NCI-H187 (cell line): ENCODE measurements around the gene TMEM170A.
A peak's percentile ranks its signal among the peaks of the same experiment; 100 is the strongest.
"Not testable (repeated sequence)": the region's sequence is repeated elsewhere in the genome, so short reads cannot be mapped to it uniquely, and the experiment has no call there.

Experiments used
- DNase-seq, 2 experiments: peaks; one replicate each; lab custom pipeline; 2025; lab: John Stamatoyannopoulos, UW

The TMEM170A gene

GRCh38 chr16:75452464-75453190, 11.9 kb downstream of the TMEM170A start:
- DNase-seq: no peak

- no peak for DNase-seq
These were observed 18.1 kb downstream of the TMEM170A start for GRCh38 chr16:75446416-75446815.

GRCh38 chr16:75445298-75445697, 19.2 kb downstream of the TMEM170A start:
- no peak for DNase-seq

- no peak for DNase-seq
These were observed 21.2 kb downstream of the TMEM170A start for GRCh38 chr16:75443298-75443697.

DNA sequence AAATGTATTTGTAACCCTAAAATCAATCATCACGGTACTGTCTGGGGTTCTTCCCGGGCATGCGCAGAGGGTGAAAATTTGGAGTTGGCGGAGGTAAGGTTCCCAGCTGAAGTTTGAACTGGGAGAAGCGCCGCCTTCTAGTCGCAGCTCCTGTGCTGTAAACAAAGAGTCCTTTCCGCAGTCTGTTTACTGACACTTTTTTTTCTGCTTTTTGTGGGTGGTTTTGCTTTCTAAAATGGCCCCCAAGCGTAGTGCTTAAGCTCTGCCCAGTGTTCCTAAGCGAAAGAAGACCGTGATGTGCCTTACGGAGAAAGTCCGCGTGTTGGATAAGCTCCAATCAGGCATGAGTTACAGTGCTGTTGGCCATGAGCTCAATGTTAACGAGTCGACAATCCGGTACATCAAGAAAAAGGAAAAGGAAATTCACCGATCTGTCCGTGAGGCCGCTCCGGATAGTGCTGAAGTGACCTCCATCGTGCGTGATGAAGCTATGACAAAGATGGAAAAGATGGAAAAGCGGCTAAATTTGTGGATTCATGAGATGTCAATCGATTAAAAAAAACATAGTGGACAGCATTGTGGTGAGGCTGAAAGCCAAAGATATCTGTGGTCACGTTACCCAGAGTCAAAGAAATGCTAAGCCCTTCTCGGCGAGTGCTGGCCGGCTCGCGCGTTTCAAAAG, 30.6 kb downstream of the TMEM170A start:
- peak in 1 of 2 experiments; percentile 69 for DNase-seq

GRCh38 chr16:75432828-75433731, 31.4 kb downstream of the TMEM170A start, which contains the start of gene CFDP1:
CFDP1 (minus strand) TSS chr16:75433503; CDS start chr16:75433352, 151 bp downstream.
- DNase-seq: peak; percentile 62 to 69

DNA sequence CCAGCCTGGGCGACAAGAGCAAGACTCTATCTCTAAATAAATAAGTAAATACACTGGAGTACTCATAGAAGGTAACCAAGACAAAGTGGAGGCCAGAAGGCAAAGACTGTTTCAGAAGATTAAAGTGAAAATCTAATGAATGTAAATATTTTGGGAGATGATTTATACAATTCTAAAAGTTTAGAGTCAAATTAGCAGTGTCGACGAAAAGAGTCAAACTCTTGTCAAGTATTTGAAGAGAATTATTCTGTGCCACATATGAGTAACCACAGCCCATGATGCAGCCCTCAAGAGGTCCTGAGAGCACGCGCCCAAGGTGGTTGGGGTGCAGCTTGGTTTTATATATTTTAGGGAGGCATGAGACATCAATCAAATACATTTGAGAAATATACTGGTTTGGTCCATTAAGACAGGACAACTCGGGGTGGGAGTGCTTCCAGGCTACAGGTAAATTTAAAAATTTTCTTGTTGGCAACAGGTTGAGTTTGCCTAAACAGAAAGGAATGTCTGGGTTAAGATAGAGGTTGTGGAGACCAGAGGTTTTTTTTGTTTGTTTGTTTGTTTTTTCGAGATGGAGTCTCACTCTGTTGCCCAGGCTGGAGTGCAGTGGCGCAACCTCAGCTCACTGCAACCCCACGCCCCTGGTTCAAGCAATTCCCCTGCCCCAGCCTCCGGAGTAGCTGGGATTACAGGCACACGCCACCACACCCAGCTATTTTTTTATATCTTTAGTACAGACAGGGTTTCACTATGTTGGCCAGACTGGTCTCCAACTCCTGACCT, 34.7 kb downstream of the TMEM170A start:
- DNase-seq: no peak

- DNase-seq: not testable (repeated sequence)
These were observed 38.0 kb downstream of the TMEM170A start for GRCh38 chr16:75426524-75426923.

DNA sequence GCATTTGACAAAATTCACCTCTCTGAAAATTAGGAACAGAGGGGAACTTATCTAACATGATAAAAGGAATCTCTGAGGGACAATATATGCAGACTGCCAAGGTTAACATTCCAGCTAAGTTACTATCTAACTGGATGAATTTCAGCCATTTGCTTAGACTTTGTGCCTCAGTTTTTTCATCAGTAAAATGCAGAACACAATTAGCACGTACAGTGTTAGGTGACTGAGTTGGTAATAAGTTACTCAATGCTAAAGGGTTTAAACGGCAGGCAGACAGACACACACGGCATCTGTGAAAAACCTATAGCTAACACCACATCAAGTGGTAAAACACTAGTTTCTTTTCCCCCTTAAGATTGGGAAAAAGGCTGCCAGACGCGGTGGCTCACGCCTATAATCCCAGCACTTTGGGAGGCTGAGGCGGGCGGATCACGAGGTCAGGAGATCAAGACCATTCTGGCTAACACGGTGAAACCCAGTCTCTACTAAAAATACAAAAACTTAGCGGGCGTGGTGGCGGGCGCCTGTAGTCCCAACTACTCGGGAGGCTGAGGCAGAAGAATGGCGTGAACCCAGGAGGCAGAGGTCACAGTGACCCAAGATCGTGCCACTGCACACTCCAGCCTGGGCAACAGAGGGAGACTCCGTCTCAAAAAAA, 40.3 kb downstream of the TMEM170A start:
- not testable (repeated sequence) for DNase-seq

- DNase-seq: no peak
These were observed 40.8 kb downstream of the TMEM170A start for GRCh38 chr16:75423723-75424104.

DNA sequence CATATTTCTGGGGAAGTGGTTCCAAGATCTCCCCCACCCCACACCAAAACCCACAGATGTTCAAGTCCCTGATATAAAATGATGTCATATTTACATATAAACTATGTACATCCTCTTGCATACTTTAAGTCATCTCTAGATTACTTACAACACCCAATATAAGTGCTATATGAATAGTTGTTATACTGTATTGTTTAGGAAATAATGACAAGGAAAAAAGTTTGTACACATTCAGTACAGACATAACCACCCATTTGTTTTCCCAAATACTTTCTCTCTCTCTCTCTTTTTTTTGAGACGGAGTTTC, 42.7 kb downstream of the TMEM170A start:
- DNase-seq: no peak

DNA sequence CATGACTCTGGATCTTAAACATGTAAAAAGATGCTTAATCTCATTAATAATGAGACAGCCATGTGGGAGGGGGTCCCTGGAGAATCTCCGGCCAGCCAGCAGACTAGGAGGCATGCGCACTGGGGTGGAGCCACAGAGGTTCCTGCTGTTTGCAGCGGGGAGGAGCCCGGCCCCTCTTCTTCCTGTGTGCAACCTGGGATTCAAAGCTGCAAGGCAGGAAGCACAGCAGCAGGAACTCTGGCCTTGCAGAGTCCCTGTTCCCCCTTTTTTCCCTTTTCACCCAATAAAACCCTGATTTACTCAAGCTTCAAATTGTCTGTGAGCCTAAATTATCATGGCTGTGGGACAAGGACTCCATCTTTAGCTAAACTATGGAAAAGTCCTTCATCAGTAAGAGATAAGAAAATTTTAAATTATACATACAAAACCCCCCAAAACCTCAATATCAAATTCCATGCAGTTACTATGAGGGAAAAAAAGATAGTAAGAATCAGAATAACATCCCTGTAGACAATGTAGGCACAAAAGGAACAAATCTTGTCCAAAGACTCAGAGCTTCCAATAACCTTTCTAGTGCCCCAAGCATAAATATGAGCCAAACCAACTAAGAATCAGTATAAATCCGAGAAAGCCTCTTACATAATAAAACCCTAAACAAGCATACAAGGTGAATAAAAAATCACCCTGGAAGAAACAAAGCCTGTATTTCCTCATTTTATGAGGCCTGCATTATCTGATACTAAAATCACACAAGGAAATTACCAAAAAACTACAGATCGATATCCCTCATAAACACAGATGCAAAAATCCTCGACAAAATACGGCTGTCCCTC, 43.3 kb downstream of the TMEM170A start:
- no peak for DNase-seq

GRCh38 chr16:75416904-75417565, 47.5 kb downstream of the TMEM170A start:
- DNase-seq: no peak

DNA sequence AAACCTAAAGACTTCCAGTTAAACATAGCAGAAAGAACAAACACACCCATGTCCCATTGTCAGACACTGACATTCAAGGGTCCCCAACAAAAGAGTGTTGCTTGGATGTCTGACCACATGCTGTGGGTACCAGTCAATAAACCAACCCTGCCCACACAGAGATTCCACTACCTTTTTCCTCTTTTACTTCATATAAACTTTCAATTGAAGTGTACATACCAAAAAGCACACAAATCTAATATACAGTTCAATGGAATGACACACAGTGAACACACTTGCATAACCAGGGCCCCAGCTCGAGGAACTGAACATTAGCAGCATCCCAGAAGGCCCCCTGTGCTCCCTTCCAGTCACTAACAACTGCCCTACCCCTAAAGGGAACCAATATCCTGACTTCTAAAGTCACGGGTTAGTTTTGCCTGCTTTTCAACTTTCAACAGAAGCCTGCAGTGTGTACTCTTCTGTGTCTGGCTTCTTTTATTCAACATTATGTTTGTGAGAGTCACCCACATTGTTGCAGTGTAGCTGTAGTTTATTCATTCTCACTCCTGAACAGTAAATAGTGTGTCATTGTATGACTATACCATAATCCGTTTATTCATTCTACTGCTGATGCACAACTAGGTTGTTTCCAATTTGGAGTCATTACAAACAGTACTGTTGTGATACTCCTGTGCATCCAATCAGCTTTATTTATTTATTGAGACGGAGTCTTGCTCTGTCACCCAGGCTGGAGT, 49.2 kb downstream of the TMEM170A start:
- no peak for DNase-seq

- DNase-seq: no peak
These were observed 50.5 kb downstream of the TMEM170A start for GRCh38 chr16:75413951-75414350.

DNA sequence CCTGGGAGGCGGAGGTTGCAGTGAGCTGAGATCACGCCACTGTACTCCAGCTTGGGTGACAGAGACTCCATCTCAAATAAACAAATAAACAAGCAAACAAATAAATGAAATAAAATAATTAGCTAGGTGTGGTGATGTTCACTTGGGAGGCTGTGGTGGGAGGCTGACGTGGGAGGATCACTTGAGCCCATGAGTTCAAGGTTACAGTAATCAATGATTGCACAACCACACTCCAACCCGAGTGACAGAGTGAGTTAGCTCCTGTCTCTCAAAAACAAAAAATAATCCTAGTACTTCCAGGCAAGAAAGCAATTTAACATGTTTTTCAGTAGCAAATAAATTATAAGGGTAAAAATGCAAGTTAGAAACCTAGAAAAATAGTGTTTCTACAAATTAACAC, 57.5 kb downstream of the TMEM170A start:
- DNase-seq: no peak

DNA sequence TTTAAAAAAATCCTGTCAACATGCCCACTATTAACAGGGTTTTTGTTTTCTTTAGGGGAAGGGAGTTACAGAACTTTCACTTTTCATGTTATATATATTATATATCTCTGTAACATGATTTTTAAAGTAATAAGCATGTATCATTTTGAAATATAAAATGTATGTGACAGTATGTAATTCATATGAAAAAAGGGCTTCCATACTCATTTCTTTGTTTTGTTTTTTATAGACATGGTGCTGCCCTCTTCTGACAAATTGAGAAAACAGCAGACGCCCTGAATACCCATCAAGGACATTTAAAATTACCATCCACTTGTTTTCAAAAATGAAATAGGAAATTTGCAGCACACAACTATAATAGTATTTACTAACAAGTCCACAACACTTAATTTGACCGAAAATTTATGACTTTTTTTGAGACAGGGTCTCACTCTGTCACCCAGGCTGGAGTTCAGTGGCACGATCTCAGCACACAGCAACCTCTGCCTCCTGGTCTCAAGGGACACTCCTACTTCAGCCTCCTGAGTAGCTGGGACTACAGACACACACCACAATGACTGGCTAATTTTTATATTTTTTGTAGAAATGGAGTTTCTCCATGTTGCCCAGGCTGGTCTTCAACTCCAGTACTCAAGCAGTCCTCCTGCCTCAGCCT, 61.5 kb downstream of the TMEM170A start:
- DNase-seq: no peak

DNA sequence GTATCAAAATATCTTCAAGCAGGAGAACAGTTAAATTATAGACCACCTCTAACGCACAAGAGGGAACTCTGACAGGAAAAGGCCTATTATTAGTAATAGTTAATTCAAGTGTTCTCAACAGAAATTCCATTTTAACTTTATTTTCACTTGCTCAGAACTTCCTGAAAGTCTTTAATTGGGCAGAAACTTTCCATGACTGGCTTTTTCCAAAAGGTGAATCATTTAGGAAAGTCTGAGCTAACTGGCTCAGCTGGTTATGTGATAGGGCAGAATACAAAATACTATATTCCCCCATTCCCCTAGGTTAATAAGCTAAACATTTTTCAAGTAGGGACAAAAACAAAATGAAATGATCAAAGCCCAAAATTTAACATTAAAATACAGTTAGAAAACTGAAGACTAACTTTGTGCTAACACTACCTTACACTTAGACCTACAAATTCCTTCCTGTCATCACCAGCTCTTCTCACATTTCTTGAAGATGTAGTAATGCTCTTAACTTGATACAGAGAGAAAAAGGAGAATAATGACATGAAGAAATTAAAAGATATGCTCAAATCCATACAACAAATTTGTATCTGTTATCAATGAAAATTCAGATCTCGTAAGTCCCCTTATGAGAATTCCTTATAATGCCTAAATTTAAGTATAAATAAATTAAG, 62.2 kb downstream of the TMEM170A start:
- DNase-seq: no peak
